NCI-H1048 (cell line): ENCODE measurements around the gene INPP1.

Source experiments
- DNase-seq: peaks from one replicate; lab custom pipeline; 2025; lab: John Stamatoyannopoulos, UW

INPP1 gene

GRCh38 chr2:190361572-190361971, 18.2 kb downstream of the INPP1 start:
- DNase-seq, result no peak

- no peak for DNase-seq
Measured at GRCh38 chr2:190362894-190363293, 19.5 kb downstream of the INPP1 start.

GRCh38 chr2:190365499-190366204, 22.3 kb downstream of the INPP1 start:
- no peak for DNase-seq

- no peak for DNase-seq
Measured at GRCh38 chr2:190366248-190366753, 22.9 kb downstream of the INPP1 start.

GRCh38 chr2:190367091-190367490, 23.7 kb downstream of the INPP1 start:
- DNase-seq, result no peak

- DNase-seq, result no peak
Measured at GRCh38 chr2:190369635-190370034, 26.2 kb downstream of the INPP1 start.

- no peak for DNase-seq
Measured at GRCh38 chr2:190376083-190376482, 32.7 kb downstream of the INPP1 start.

- DNase-seq, result no peak
Measured at GRCh38 chr2:190376591-190377245, 33.3 kb downstream of the INPP1 start.

GRCh38 chr2:190378880-190379237, 35.5 kb downstream of the INPP1 start:
- no peak for DNase-seq

- no peak for DNase-seq
Measured at GRCh38 chr2:190379249-190379964, 36.0 kb downstream of the INPP1 start.

- no peak for DNase-seq
Measured at GRCh38 chr2:190380962-190381412, 37.6 kb downstream of the INPP1 start.

GRCh38 chr2:190382851-190383250, 39.5 kb downstream of the INPP1 start:
- DNase-seq, result no peak

- no peak for DNase-seq
Measured at GRCh38 chr2:190387422-190387821, 44.0 kb downstream of the INPP1 start.

- no peak for DNase-seq
Measured at GRCh38 chr2:190396271-190396670, 52.9 kb downstream of the INPP1 start.

- no peak for DNase-seq
Measured at GRCh38 chr2:190402986-190403603, 59.7 kb downstream of the INPP1 start.

GRCh38 chr2:190404487-190404886, 61.1 kb downstream of the INPP1 start:
- no peak for DNase-seq

GRCh38 chr2:190405070-190405469, 61.7 kb downstream of the INPP1 start:
- DNase-seq, result no peak

- no peak for DNase-seq
Measured at GRCh38 chr2:190405995-190406394, 62.6 kb downstream of the INPP1 start.

- DNase-seq, result no peak
Measured at GRCh38 chr2:190406805-190407204, 63.4 kb downstream of the INPP1 start.

GRCh38 chr2:190407246-190407661, 63.9 kb downstream of the INPP1 start:
- DNase-seq, result no peak

GRCh38 chr2:190407662-190408537, 64.5 kb downstream of the INPP1 start, which contains the start of gene MFSD6:
TSS of gene MFSD6 (plus strand) at chr2:190408355. CDS start at chr2:190436030, 27,675 bp downstream.
- DNase-seq, result no peak
